ENCODE data around the gene SESTD1.

GRCh38 chr2:179255129-179255528 is 9.5 kb downstream of the SESTD1 start:
- TF ChIP-seq ZFX (IDR thresholded peaks at IDR 0.05) (no peak), CTCF (conservative IDR thresholded peaks at IDR 0.05) (no peak)

All from C4-2B (cell line).